Spleen (tissue), 7 donors: ENCODE measurements around the gene RIPOR3.

Source experiments
- CTCF ChIP-seq, 11 experiments: fragments of 200-600 bp in 7 of 11; fragments of 450-650 bp in 4 of 11; sonication (generic) in 4 of 11; IDR thresholded peaks in 8 of 11; conservative IDR thresholded peaks in 3 of 11; 1 replicate in 7 of 11; 2 replicates in 4 of 11; pipeline versions ENCODE4 v1.4.0 to v1.8.0; 2016 to 2021; ENCODE audit warnings: antibody characterized with exemption in 11 of 11, inconsistent platforms in 4 of 11, mild to moderate bottlenecking in 1 of 11
- POLR2A ChIP-seq, 3 donors: fragments of 450-650 bp; IDR thresholded peaks; one replicate each; pipeline ENCODE4 v1.5.1; 2017; ENCODE audit warnings: antibody characterized with exemption in 3 of 3, mild to moderate bottlenecking in 1 of 3
- POLR2AphosphoS5 ChIP-seq, 3 donors: sonication (generic); formaldehyde crosslinking; IDR thresholded peaks; one replicate each; pipeline ENCODE4 v1.5.1; 2017; ENCODE audit warnings: antibody characterized with exemption in 3 of 3
- donor health status: DM: no; HTN: no; CAD: no; lungs with moderate emphysema.
- donor health status: DM: no; HTN: no; CAD: no.
- donor health status: DM: no; HTN: no; CAD: no.

- no peak for TF ChIP-seq POLR2A (IDR thresholded peaks at IDR 0.05)
- no peak for TF ChIP-seq POLR2AphosphoS5 (IDR thresholded peaks at IDR 0.05)
- TF ChIP-seq CTCF (IDR thresholded peaks at IDR 0.05 in 8 of 11, conservative IDR thresholded peaks at IDR 0.05 in 3 of 11): no peak
These were observed 129.8 kb downstream of the RIPOR3 start for GRCh38 chr20:50561379-50562078.
